HEK293 (cell line): ENCODE data around the gene PCSK5.

Experiments
- CTCF ChIA-PET: fragments of 350-600 bp; formaldehyde crosslinking; extraction: SDS; loops from one replicate; lab custom pipeline; 2021; ENCODE audit warnings: antibody characterized with exemption; lab: Yijun Ruan, JAX
- POLR2A ChIA-PET: fragments of 300-600 bp; formaldehyde crosslinking; extraction: SDS; loops from one replicate; lab custom pipeline; 2020; ENCODE audit warnings: antibody characterized with exemption, inconsistent platforms; lab: Yijun Ruan, JAX
- H3K27ac ChIP-seq: fragments of 200-500 bp; sonication (Bioruptor generic); 2 replicates; pipeline ENCODE4 v1.5.1; 2014; ENCODE audit warnings: low read depth, low read length, control low read depth, inconsistent platforms; ENCODE audit errors: extremely low read depth
- H3K36me3 ChIP-seq, 2 experiments: fragments of 200-500 bp in 1 of 2; sonication (Bioruptor generic) in 1 of 2; 1 replicate in 1 of 2; 2 replicates in 1 of 2; pipeline ENCODE4 v1.5.1; 2014 to 2017; ENCODE audit warnings: inconsistent platforms in 2 of 2, low read length in 2 of 2; ENCODE audit not compliant: control insufficient read depth in 2 of 2, insufficient read depth in 1 of 2
- H3K4me1 ChIP-seq: fragments of 200-500 bp; sonication (Bioruptor generic); 2 replicates; pipeline ENCODE4 v1.5.1; 2014; ENCODE audit warnings: mild to moderate bottlenecking, low read length, inconsistent platforms; ENCODE audit not compliant: control insufficient read depth, insufficient read depth
- H3K4me3 ChIP-seq: 2 replicates; pipeline ENCODE4 v1.5.1; 2011; ENCODE audit warnings: low read depth, mild to moderate bottlenecking, control low read depth, low read length, moderate library complexity
- H3K9me3 ChIP-seq: fragments of 200-500 bp; sonication (Bioruptor generic); 2 replicates; pipeline ENCODE4 v1.5.1; 2014; ENCODE audit warnings: low read depth, low read length, inconsistent platforms; ENCODE audit not compliant: control insufficient read depth, insufficient read depth
- GFI1B ChIP-seq: fragments of 450-650 bp; formaldehyde crosslinking; IDR thresholded peaks from 2 replicates; pipeline ENCODE4 v1.5.1; 2016; ENCODE audit warnings: missing biosample characterization, missing genetic modification characterization
- GLI2 ChIP-seq: fragments of 450-650 bp; formaldehyde crosslinking; IDR thresholded peaks from 2 replicates; pipeline ENCODE4; 2017; ENCODE audit warnings: missing biosample characterization, missing genetic modification characterization, low read depth, borderline replicate concordance
- SETDB1 ChIP-seq: IDR thresholded peaks from one replicate; pipeline ENCODE4 v1.6.1; 2017; ENCODE audit warnings: mild to moderate bottlenecking, low read length, moderate library complexity, mixed read lengths; ENCODE audit not compliant: insufficient read length
- ZNF121 ChIP-seq: fragments of 450-650 bp; formaldehyde crosslinking; IDR thresholded peaks from 2 replicates; pipeline ENCODE4 v1.5.1; 2016; ENCODE audit warnings: missing biosample characterization, missing genetic modification characterization
- ZNF248 ChIP-seq: fragments of 450-650 bp; formaldehyde crosslinking; IDR thresholded peaks from 2 replicates; pipeline ENCODE4 v1.5.1; 2017; ENCODE audit warnings: missing biosample characterization, missing genetic modification characterization
- ZNF521 ChIP-seq: fragments of 450-650 bp; formaldehyde crosslinking; IDR thresholded peaks from 2 replicates; pipeline ENCODE4 v1.5.1; 2017; ENCODE audit warnings: missing biosample characterization, mild to moderate bottlenecking, missing genetic modification characterization
- ZNF555 ChIP-seq: fragments of 450-650 bp; formaldehyde crosslinking; conservative IDR thresholded peaks from 2 replicates; pipeline ENCODE4 v1.5.1; 2017; ENCODE audit warnings: missing biosample characterization, mild to moderate bottlenecking, missing genetic modification characterization, inconsistent platforms
- ZNF585B ChIP-seq: fragments of 450-650 bp; formaldehyde crosslinking; IDR thresholded peaks from 2 replicates; pipeline ENCODE4 v1.5.1; 2016; ENCODE audit warnings: missing biosample characterization, missing genetic modification characterization
- ZNF785 ChIP-seq: fragments of 450-650 bp; formaldehyde crosslinking; IDR thresholded peaks from 2 replicates; pipeline ENCODE4 v1.5.1; 2016; ENCODE audit warnings: missing biosample characterization, missing genetic modification characterization
- ZNF792 ChIP-seq: fragments of 450-650 bp; formaldehyde crosslinking; IDR thresholded peaks from 2 replicates; pipeline ENCODE4 v1.5.1; 2016; ENCODE audit warnings: missing biosample characterization, missing genetic modification characterization
- TF ChIP-seq, protein P1 (sequence below): fragments of 450-650 bp; formaldehyde crosslinking; IDR thresholded peaks from 2 replicates; pipeline ENCODE4 v1.5.1; 2016; ENCODE audit warnings: missing biosample characterization, missing genetic modification characterization
- TF ChIP-seq, protein P2 (sequence below): fragments of 450-650 bp; IDR thresholded peaks from 2 replicates; pipeline ENCODE4 v1.5.1; 2018; ENCODE audit warnings: missing biosample characterization, missing genetic modification characterization
- TF ChIP-seq, protein P3 (sequence below): fragments of 450-650 bp; formaldehyde crosslinking; IDR thresholded peaks from 2 replicates; pipeline ENCODE4 v1.5.1; 2016; ENCODE audit warnings: missing biosample characterization, missing genetic modification characterization
- TF ChIP-seq, protein P4 (sequence below): fragments of 450-650 bp; formaldehyde crosslinking; IDR thresholded peaks from 2 replicates; pipeline ENCODE4 v1.5.1; 2016; ENCODE audit warnings: missing biosample characterization, missing genetic modification characterization
- TF ChIP-seq, protein P5 (sequence below): fragments of 450-650 bp; formaldehyde crosslinking; conservative IDR thresholded peaks from 2 replicates; pipeline ENCODE4 v1.5.1; 2016; ENCODE audit warnings: low read depth, missing biosample characterization, missing genetic modification characterization
- TF ChIP-seq, protein P6 (sequence below): fragments of 450-650 bp; formaldehyde crosslinking; IDR thresholded peaks from 2 replicates; pipeline ENCODE4 v1.5.1; 2016; ENCODE audit warnings: missing biosample characterization, missing genetic modification characterization
- TF ChIP-seq, protein P7 (sequence below): fragments of 450-650 bp; formaldehyde crosslinking; IDR thresholded peaks from 2 replicates; pipeline ENCODE4 v1.5.1; 2016; ENCODE audit warnings: missing biosample characterization, missing genetic modification characterization

PCSK5 gene

DNA sequence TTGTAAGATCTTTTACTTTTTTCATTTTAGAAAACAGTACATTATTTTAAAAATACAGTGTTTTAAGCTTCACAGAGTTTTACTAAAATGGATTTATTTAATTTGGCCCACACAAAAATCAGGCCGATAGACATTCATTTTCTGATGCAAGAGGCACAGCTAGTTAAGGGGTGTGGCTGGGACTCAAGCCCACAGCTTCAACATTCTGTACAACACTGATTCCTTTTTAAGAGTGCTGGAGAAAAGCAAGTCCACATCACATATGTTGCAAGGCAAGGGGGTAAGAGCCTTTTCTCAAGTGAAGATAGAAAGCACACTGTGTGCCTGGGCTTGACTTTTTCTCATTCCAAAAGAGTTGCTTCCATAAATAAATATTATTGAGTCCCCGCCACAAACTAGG lies 307.9 kb downstream of the PCSK5 start (continued):
- TF ChIP-seq, protein P1, sequence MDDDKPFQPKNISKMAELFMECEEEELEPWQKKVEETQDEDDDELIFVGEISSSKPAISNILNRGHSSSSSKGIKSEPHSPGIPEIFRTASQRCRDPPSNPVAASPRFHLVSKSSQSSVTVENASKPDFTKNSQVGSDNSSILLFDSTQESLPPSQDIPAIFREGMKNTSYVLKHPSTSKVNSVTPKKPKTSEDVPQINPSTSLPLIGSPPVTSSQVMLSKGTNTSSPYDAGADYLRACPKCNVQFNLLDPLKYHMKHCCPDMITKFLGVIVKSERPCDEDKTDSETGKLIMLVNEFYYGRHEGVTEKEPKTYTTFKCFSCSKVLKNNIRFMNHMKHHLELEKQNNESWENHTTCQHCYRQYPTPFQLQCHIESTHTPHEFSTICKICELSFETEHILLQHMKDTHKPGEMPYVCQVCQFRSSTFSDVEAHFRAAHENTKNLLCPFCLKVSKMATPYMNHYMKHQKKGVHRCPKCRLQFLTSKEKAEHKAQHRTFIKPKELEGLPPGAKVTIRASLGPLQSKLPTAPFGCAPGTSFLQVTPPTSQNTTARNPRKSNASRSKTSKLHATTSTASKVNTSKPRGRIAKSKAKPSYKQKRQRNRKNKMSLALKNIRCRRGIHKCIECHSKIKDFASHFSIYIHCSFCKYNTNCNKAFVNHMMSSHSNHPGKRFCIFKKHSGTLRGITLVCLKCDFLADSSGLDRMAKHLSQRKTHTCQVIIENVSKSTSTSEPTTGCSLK (tag by site-specific recombination): no peak
- TF ChIP-seq ZNF792 (tag by site-specific recombination): no peak

DNA sequence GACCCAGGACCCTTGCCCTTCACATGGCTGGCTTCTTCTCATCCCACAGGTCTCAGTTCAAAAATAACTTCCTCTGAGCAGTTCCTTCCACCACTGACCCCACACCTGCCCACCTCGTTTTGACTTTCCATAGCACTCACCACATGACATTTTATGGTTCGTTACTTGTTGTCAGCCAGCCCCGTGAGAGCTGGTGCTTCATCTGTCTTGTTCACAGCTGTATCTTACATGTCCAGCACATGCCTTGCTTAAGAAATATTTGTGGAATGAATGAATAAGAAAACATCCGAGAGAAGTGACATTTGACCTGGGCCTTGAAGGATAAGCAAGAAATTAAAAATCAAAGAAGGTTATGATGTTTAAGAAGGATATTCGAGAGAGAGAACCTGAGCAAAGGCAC lies 309.8 kb downstream of the PCSK5 start:
- ChIA-PET POLR2A (no interaction called here), CTCF (no interaction called here)
- no peak for TF ChIP-seq ZNF121 (tag by site-specific recombination)
- no peak for TF ChIP-seq ZNF248
- TF ChIP-seq ZNF555 (tag by site-specific recombination): no peak
- no peak for TF ChIP-seq ZNF585B (tag by site-specific recombination)
- no peak for TF ChIP-seq ZNF521
- TF ChIP-seq, protein P2, sequence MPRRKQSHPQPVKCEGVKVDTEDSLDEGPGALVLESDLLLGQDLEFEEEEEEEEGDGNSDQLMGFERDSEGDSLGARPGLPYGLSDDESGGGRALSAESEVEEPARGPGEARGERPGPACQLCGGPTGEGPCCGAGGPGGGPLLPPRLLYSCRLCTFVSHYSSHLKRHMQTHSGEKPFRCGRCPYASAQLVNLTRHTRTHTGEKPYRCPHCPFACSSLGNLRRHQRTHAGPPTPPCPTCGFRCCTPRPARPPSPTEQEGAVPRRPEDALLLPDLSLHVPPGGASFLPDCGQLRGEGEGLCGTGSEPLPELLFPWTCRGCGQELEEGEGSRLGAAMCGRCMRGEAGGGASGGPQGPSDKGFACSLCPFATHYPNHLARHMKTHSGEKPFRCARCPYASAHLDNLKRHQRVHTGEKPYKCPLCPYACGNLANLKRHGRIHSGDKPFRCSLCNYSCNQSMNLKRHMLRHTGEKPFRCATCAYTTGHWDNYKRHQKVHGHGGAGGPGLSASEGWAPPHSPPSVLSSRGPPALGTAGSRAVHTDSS (tag by site-specific recombination): no peak
- Histone ChIP-seq H3K9me3 (no peaks in the 10 kb centered on the region), H3K4me1 (no peaks in the 10 kb centered on the region), H3K4me3 (no peak overlapping the region), H3K36me3 (no peaks in the 10 kb centered on the region), H3K27ac (no peak overlapping the region)

DNA sequence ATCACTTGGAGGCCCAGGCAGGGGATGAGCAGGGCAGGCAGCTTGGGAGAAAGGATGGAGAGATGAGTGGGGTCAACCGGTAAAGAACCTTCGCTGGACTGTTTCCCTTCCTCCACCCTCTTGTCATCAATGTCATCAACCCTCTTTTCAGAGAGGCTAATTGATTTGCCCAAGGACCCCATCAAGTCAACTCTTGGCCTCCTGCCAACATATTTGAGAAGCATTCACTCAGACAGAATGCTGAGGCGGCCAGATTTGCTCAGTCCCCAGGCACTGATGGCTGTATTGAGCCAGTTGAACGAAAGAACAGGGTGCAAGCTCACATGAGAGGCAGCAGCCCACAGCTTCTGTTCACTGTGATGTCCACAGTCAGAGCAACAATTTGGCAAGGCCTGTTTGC lies 310.3 kb downstream of the PCSK5 start:
- Histone ChIP-seq H3K27ac (no peak overlapping the region), H3K36me3 (no peaks in the 10 kb centered on the region), H3K9me3 (no peaks in the 10 kb centered on the region), H3K4me3 (no peak overlapping the region), H3K4me1 (no peaks in the 10 kb centered on the region)
- ChIA-PET POLR2A (no interaction called here), CTCF (no interaction called here)
- TF ChIP-seq ZNF785 (tag by site-specific recombination) (no peak), GLI2 (tag by site-specific recombination) (no peak), GFI1B (tag by site-specific recombination) (no peak), SETDB1 (no peak)
- TF ChIP-seq, protein P3, sequence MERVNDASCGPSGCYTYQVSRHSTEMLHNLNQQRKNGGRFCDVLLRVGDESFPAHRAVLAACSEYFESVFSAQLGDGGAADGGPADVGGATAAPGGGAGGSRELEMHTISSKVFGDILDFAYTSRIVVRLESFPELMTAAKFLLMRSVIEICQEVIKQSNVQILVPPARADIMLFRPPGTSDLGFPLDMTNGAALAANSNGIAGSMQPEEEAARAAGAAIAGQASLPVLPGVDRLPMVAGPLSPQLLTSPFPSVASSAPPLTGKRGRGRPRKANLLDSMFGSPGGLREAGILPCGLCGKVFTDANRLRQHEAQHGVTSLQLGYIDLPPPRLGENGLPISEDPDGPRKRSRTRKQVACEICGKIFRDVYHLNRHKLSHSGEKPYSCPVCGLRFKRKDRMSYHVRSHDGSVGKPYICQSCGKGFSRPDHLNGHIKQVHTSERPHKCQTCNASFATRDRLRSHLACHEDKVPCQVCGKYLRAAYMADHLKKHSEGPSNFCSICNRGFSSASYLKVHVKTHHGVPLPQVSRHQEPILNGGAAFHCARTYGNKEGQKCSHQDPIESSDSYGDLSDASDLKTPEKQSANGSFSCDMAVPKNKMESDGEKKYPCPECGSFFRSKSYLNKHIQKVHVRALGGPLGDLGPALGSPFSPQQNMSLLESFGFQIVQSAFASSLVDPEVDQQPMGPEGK (tag by site-specific recombination): no peak
- TF ChIP-seq, protein P4, sequence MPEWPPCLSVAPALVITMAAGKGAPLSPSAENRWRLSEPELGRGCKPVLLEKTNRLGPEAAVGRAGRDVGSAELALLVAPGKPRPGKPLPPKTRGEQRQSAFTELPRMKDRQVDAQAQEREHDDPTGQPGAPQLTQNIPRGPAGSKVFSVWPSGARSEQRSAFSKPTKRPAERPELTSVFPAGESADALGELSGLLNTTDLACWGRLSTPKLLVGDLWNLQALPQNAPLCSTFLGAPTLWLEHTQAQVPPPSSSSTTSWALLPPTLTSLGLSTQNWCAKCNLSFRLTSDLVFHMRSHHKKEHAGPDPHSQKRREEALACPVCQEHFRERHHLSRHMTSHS (tag by site-specific recombination): no peak
- TF ChIP-seq, protein P5, sequence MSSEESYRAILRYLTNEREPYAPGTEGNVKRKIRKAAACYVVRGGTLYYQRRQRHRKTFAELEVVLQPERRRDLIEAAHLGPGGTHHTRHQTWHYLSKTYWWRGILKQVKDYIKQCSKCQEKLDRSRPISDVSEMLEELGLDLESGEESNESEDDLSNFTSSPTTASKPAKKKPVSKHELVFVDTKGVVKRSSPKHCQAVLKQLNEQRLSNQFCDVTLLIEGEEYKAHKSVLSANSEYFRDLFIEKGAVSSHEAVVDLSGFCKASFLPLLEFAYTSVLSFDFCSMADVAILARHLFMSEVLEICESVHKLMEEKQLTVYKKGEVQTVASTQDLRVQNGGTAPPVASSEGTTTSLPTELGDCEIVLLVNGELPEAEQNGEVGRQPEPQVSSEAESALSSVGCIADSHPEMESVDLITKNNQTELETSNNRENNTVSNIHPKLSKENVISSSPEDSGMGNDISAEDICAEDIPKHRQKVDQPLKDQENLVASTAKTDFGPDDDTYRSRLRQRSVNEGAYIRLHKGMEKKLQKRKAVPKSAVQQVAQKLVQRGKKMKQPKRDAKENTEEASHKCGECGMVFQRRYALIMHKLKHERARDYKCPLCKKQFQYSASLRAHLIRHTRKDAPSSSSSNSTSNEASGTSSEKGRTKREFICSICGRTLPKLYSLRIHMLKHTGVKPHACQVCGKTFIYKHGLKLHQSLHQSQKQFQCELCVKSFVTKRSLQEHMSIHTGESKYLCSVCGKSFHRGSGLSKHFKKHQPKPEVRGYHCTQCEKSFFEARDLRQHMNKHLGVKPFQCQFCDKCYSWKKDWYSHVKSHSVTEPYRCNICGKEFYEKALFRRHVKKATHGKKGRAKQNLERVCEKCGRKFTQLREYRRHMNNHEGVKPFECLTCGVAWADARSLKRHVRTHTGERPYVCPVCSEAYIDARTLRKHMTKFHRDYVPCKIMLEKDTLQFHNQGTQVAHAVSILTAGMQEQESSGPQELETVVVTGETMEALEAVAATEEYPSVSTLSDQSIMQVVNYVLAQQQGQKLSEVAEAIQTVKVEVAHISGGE (tag by site-specific recombination): no peak
- TF ChIP-seq, protein P6, sequence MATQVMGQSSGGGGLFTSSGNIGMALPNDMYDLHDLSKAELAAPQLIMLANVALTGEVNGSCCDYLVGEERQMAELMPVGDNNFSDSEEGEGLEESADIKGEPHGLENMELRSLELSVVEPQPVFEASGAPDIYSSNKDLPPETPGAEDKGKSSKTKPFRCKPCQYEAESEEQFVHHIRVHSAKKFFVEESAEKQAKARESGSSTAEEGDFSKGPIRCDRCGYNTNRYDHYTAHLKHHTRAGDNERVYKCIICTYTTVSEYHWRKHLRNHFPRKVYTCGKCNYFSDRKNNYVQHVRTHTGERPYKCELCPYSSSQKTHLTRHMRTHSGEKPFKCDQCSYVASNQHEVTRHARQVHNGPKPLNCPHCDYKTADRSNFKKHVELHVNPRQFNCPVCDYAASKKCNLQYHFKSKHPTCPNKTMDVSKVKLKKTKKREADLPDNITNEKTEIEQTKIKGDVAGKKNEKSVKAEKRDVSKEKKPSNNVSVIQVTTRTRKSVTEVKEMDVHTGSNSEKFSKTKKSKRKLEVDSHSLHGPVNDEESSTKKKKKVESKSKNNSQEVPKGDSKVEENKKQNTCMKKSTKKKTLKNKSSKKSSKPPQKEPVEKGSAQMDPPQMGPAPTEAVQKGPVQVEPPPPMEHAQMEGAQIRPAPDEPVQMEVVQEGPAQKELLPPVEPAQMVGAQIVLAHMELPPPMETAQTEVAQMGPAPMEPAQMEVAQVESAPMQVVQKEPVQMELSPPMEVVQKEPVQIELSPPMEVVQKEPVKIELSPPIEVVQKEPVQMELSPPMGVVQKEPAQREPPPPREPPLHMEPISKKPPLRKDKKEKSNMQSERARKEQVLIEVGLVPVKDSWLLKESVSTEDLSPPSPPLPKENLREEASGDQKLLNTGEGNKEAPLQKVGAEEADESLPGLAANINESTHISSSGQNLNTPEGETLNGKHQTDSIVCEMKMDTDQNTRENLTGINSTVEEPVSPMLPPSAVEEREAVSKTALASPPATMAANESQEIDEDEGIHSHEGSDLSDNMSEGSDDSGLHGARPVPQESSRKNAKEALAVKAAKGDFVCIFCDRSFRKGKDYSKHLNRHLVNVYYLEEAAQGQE (tag by site-specific recombination): no peak
- TF ChIP-seq, protein P7, sequence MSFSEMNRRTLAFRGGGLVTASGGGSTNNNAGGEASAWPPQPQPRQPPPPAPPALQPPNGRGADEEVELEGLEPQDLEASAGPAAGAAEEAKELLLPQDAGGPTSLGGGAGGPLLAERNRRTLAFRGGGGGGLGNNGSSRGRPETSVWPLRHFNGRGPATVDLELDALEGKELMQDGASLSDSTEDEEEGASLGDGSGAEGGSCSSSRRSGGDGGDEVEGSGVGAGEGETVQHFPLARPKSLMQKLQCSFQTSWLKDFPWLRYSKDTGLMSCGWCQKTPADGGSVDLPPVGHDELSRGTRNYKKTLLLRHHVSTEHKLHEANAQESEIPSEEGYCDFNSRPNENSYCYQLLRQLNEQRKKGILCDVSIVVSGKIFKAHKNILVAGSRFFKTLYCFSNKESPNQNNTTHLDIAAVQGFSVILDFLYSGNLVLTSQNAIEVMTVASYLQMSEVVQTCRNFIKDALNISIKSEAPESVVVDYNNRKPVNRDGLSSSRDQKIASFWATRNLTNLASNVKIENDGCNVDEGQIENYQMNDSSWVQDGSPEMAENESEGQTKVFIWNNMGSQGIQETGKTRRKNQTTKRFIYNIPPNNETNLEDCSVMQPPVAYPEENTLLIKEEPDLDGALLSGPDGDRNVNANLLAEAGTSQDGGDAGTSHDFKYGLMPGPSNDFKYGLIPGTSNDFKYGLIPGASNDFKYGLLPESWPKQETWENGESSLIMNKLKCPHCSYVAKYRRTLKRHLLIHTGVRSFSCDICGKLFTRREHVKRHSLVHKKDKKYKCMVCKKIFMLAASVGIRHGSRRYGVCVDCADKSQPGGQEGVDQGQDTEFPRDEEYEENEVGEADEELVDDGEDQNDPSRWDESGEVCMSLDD: no peak
